ACC112 (cell line): ENCODE measurements around the gene SUDS3.

Source experiments
- H2AFZ ChIP-seq: fragments of 200-600 bp; sonication (generic); one replicate; pipeline ENCODE4 v1.6.0; 2017; ENCODE audit warnings: antibody characterized with exemption, low read length; ENCODE audit not compliant: unreplicated experiment
- H3K27ac ChIP-seq: fragments of 200-600 bp; sonication (generic); 2 replicates; pipeline ENCODE4 v1.5.1; 2014; ENCODE audit warnings: low read depth, mild to moderate bottlenecking, antibody characterized with exemption, low read length, moderate library complexity
- H3K27me3 ChIP-seq: fragments of 200-600 bp; sonication (generic); 2 replicates; pipeline ENCODE4 v1.6.1; 2014; ENCODE audit warnings: mild to moderate bottlenecking, antibody characterized with exemption, low read length, moderate library complexity, mixed read lengths; ENCODE audit not compliant: insufficient read depth
- H3K36me3 ChIP-seq: fragments of 200-600 bp; sonication (generic); 2 replicates; pipeline ENCODE4 v1.6.1; 2016; ENCODE audit warnings: mild to moderate bottlenecking, antibody characterized with exemption, low read length, moderate library complexity, mixed read lengths; ENCODE audit not compliant: insufficient read depth
- H3K4me1 ChIP-seq: fragments of 200-600 bp; sonication (generic); one replicate; pipeline ENCODE4 v1.6.1; 2016; ENCODE audit warnings: low read length, mixed read lengths; ENCODE audit not compliant: insufficient read depth, unreplicated experiment, control insufficient read depth
- H3K4me3 ChIP-seq: fragments of 200-600 bp; sonication (generic); 2 replicates; pipeline ENCODE4 v1.5.1; 2014; ENCODE audit warnings: mild to moderate bottlenecking, low read depth, low read length
- H3K79me2 ChIP-seq: fragments of 200-600 bp; sonication (generic); one replicate; pipeline ENCODE4 v1.6.0; 2016; ENCODE audit warnings: low read length; ENCODE audit not compliant: control insufficient read depth, unreplicated experiment, insufficient read depth

SUDS3 gene

DNA sequence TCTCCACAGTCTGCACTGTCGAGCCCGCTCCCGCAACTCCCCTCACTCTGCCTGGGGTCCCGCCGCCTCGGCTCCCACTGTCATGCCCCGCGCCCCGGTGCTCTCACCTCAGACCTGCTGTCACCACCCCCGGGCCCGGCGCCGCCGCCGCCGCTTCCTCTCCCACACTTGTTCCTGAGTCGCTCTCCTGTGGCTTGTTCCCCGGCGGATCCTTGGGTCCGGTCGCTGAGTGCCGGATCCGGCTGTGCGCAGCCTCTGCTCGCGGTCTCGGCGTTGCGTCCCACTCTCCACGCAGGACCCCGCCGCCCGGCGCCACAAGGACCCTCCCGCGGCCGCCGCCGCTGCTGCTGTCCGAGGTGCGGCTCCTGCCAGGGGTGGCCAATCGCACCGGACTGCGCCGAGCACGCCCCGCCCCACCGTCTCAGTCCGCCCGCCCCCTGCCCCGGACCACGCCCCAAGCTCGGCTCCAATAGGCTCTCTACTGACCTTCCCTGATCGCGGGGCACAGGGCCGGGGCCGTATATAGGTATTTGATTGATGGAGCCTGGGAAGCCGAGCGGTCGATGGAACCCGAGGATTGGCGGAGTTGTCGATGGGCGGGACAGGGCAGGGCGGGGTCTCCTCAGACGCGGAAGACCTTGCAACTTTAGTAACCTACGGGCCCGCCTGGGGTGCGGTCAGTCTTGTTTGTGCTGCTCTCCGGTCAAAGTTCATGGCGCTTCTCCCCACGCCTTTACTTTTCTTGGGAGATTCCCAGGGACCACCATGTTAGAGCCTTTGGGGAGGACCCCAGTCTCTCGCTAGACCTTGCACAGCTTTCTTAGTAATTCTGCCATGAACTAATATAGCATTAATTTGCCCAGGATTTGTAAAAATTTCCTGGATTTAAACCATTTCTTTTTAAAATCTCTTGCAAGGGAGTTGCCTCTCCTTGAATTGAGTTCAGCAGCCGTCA is 3.5 kb upstream of the SUDS3 start, which contains the start of gene TAOK3:
TSS of gene TAOK3 (minus strand) at position 367 of the 955 bp plus-strand sequence. CDS start 117,340 bp downstream, outside the sequence.
- Histone ChIP-seq H2AFZ (peak within 1 kb of the TSS; percentile 62), H3K27ac (peak within 1 kb of the TSS; percentile 46)

GRCh38 chr12:118373616-118374015 is 2.7 kb upstream of the SUDS3 start:
- Histone ChIP-seq H3K27me3 (no peaks in the 10 kb centered on the region), H3K4me3 (peak overlapping the region; percentile 76), H3K79me2 (peaks cover 55% of the 10 kb centered on the region), H3K27ac (peak overlapping the region; percentile 46; the same call in 1 of the 2 replicates), H2AFZ (peak overlapping the region; percentile 62), H3K4me1 (peaks cover 32% of the 10 kb centered on the region), H3K36me3 (no peaks in the 10 kb centered on the region)

More for the DNA sequence above, 3.5 kb upstream of the SUDS3 start, which contains the start of gene TAOK3:
- H3K4me3 ChIP-seq: peak within 1 kb of the TSS; percentile 98
- peaks cover 57% of the 10 kb centered on the region for H3K79me2 ChIP-seq
- no peaks in the 10 kb centered on the region for H3K27me3 ChIP-seq
- no peaks in the 10 kb centered on the region for H3K36me3 ChIP-seq
- peaks cover 32% of the 10 kb centered on the region for H3K4me1 ChIP-seq

GRCh38 chr12:118374126-118374725 is 2.1 kb upstream of the SUDS3 start:
- peak overlapping the region; percentile 93 for H3K4me3 ChIP-seq
- no peaks in the 10 kb centered on the region for H3K36me3 ChIP-seq
- H3K27ac ChIP-seq: no peak overlapping the region; the same call in 1 of the 2 replicates
- no peaks in the 10 kb centered on the region for H3K27me3 ChIP-seq
- peaks cover 32% of the 10 kb centered on the region for H3K4me1 ChIP-seq
- H2AFZ ChIP-seq: no peak overlapping the region
- H3K79me2 ChIP-seq: peaks cover 57% of the 10 kb centered on the region

- H2AFZ ChIP-seq: peak overlapping the region; percentile 95
- no peaks in the 10 kb centered on the region for H3K36me3 ChIP-seq
- H3K4me3 ChIP-seq: peak overlapping the region; percentile 93
- no peaks in the 10 kb centered on the region for H3K27me3 ChIP-seq
- peaks cover 32% of the 10 kb centered on the region for H3K4me1 ChIP-seq
- H3K27ac ChIP-seq: peak overlapping the region; percentile 2; the same call in 1 of the 2 replicates
- H3K79me2 ChIP-seq: peaks cover 56% of the 10 kb centered on the region
Observed at GRCh38 chr12:118374909-118375308, 1.4 kb upstream of the SUDS3 start.

DNA sequence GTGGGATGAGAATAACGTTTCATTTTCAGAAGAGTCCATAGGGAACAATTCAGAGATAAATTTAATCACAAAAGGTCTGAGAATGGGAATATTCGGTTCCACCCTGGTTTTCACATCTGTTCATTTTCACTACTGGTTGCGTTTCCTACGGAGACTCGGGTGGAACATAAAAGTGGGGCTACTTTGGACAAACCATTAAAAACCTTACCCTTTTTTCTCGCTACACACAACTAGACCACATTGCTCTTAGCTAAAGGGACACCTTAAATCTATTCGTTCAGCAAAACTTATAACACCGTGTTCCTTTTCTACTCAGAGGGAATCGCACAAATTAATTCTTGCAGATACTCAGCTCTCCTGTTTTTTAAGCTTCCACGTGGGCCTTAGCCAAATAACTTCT is 1.0 kb upstream of the SUDS3 start:
- Histone ChIP-seq H3K4me1 (peaks cover 29% of the 10 kb centered on the region), H3K36me3 (no peaks in the 10 kb centered on the region), H3K79me2 (peaks cover 55% of the 10 kb centered on the region), H3K27ac (peak overlapping the region; percentile 2; the same call in 1 of the 2 replicates), H3K27me3 (no peaks in the 10 kb centered on the region), H2AFZ (peak overlapping the region; percentile 95), H3K4me3 (peak overlapping the region; percentile 93)

DNA sequence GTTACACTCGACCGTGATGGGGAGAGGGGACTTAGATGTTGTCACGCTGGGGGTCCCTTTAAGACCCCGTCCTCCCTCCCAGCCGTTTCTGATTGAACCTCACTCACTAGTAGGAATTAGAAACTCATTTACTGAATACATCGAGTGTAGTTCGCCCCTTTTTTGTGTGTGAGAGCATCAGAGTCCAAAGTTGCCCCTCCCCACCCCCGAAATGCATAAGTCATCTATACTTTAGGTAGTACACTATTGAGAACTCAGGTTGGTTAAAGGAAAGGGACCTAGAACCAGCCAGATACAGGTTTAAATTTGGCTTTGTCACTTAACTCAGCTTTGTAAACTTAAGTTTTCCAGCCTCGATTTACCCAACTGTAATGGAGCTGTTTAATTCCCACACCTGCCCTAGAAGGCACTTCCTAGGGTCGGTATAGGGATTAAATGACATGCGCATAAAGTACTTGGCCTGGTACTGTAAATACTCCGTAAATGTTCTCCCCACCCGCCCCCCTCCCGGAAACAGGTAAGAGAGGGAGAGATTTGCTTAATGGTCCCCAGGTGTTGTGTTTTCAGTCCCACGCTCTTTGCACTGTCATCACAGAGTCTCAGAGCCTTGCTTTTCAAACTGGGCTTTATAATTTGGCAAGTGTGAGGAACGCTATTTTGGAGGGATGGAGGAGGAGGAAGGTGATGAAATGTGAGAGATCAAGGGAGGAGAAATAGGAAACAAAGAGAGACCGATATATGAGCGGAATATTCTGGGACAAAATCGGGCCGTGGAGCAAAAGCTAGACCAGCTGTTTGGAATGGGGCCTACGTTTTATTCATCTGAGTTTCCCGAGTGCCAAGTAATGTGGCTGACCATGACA is 897 bp downstream of the SUDS3 start:
- Histone ChIP-seq H3K27ac (peak overlapping the region; percentile 29; the same call in 1 of the 2 replicates), H2AFZ (no peak overlapping the region), H3K4me1 (peaks cover 24% of the 10 kb centered on the region), H3K27me3 (no peaks in the 10 kb centered on the region), H3K36me3 (no peaks in the 10 kb centered on the region), H3K4me3 (peak overlapping the region; percentile 93), H3K79me2 (peaks cover 38% of the 10 kb centered on the region)

DNA sequence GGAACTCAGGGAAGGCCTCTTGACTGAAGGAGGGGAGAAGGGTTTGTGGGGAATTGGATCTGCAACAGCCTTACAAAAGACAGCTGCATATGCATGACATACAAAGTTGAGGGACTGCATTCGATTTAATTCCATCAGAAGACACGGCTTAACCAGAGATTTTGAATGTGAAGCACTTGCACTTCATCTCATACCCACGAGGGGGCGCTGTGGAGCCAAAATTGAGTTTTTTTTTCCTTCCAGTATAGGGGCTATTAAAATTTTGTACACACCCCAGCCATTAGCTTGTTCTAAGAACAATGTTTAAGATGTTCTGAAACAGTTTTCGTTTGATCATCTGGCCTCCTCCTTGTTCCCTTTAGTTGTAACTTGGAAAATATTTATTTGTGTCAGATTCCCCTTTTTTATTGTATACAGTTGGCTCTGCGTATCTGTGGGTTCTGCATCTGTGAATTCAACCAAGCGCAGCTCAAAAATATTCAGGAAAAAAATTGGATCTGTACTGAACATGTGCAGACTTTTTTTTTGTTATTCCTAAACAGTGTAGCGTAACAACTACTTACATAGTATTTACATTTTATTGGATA is 1.6 kb downstream of the SUDS3 start:
- Histone ChIP-seq H3K36me3 (peaks cover 3% of the 10 kb centered on the region; the same call in 1 of the 2 replicates), H3K27me3 (no peaks in the 10 kb centered on the region), H3K4me3 (peak overlapping the region; percentile 93), H2AFZ (no peak overlapping the region), H3K27ac (peak overlapping the region; percentile 29; the same call in 1 of the 2 replicates), H3K79me2 (peaks cover 34% of the 10 kb centered on the region), H3K4me1 (peaks cover 24% of the 10 kb centered on the region)

- H2AFZ ChIP-seq: no peak overlapping the region
- no peak overlapping the region for H3K27ac ChIP-seq
- peaks cover 15% of the 10 kb centered on the region; the same call in 1 of the 2 replicates for H3K36me3 ChIP-seq
- H3K4me3 ChIP-seq: no peak overlapping the region
- no peaks in the 10 kb centered on the region for H3K4me1 ChIP-seq
- H3K79me2 ChIP-seq: no peaks in the 10 kb centered on the region
- no peaks in the 10 kb centered on the region for H3K27me3 ChIP-seq
Observed at GRCh38 chr12:118391424-118391823, 15.1 kb downstream of the SUDS3 start.

DNA sequence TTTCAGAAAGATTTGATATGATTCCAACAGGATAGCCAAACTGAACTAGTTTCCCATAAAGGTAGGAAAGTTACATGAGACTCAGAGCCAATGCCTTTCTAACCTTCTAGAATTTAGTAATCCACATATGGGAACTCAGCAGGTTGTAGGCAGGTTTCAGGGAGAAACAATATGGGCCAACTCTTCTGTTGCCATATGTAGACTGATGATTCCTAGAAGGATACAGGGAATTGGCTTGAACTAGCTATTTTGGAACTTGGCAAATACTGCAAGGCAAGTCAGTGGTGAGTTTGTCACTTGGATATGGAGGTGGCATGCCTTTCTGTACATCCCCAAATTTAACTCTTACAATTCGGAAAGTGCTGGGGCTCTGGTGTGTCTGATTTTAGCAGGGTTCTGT is 15.5 kb downstream of the SUDS3 start:
- no peak overlapping the region for H2AFZ ChIP-seq
- no peaks in the 10 kb centered on the region for H3K79me2 ChIP-seq
- no peaks in the 10 kb centered on the region for H3K27me3 ChIP-seq
- no peak overlapping the region for H3K27ac ChIP-seq
- no peaks in the 10 kb centered on the region for H3K4me1 ChIP-seq
- no peak overlapping the region for H3K4me3 ChIP-seq
- peaks cover 15% of the 10 kb centered on the region; the same call in 1 of the 2 replicates for H3K36me3 ChIP-seq
